HG02852 (cell line): Measurements from ENCODE around the gene WDR88.
"Not testable (repeated sequence)": the region's sequence is repeated elsewhere in the genome, so short reads cannot be mapped to it uniquely, and the experiment has no call there.

ENCODE experiments used
- ATAC-seq: cut with Tn5 transposase; IDR thresholded peaks from one replicate; pipeline ENCODE4 v1.9.1; 2021; ENCODE audit warnings: mild to moderate bottlenecking, moderate library complexity; ENCODE audit not compliant: unreplicated experiment

The WDR88 gene

DNA sequence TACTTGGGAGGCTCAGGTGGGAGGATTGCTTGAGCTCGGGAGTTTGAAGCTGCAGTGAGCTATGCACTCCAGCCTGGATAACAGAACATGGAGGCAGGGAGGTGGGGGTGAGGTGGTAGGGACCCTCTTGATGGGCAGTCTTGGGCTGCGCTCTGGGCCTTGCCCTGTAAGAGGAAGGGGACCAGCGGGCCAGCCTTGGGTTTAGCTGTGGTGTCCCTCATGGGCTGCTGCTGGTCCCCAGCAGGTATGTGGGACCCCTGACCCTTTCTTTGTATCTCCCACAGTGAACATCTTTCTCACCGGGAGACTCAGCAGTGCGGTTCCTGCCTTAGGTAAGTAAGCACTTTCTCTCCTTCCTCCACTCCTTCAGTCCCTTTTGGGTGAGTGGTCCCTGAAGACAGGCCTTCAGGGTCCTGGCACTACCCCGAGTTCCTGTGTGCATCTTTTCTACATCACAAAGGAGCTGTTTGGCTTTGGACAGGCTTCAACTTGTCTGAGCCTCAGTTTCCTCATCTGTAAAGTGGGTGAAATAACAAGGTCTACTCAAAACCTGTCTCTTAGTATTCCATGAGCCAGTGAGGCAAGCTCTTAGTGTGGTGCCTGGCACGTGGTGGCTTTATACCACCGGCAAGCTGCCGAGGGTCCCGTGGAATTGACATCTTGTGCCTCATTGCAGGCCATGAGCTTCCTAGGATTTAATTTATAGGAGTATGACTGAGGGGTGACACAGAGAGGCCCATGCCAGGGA is 64.7 kb downstream of the WDR88 start:
- ATAC-seq, result no peak

DNA sequence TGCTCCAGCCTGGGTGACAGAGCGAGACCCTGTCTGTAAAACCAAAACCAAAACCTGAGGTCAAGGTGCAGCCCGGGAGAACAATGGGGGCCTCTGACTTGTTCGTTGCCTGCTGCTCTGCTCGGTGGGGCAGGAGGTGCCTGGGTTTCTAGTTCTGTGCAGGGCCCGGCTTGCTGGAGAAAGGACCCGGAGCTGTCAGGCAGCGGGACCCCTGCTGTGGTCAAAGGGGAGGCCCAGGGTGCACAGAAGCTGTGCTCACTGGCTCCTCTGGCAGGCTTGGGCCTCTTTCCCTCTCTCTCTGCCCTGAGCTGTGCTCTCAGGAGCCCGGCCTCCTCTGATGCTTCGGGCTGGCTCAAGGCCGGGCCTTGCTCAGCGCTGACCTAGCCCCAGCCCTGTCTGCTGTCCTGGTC is 65.7 kb downstream of the WDR88 start:
- ATAC-seq, result no peak

DNA sequence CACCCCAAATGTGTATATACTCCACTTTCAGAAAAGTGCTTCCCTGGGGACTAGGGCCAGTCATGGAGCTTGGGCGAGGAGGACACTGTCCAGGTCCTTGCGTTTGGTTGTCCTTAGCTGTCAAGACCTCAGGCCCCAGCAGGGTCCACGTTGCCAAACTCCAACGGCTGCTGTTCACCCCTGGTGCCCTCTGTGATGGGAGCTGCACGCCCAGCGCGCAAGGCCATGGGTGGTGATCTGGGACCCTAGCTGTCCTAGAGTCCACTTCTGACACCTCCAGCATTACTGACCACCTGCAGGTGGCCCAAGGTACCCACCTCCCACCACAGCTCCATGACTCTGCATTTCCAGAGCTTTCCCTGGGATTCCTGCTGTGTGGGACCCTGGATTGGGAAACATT is 66.3 kb downstream of the WDR88 start:
- ATAC-seq, result no peak

DNA sequence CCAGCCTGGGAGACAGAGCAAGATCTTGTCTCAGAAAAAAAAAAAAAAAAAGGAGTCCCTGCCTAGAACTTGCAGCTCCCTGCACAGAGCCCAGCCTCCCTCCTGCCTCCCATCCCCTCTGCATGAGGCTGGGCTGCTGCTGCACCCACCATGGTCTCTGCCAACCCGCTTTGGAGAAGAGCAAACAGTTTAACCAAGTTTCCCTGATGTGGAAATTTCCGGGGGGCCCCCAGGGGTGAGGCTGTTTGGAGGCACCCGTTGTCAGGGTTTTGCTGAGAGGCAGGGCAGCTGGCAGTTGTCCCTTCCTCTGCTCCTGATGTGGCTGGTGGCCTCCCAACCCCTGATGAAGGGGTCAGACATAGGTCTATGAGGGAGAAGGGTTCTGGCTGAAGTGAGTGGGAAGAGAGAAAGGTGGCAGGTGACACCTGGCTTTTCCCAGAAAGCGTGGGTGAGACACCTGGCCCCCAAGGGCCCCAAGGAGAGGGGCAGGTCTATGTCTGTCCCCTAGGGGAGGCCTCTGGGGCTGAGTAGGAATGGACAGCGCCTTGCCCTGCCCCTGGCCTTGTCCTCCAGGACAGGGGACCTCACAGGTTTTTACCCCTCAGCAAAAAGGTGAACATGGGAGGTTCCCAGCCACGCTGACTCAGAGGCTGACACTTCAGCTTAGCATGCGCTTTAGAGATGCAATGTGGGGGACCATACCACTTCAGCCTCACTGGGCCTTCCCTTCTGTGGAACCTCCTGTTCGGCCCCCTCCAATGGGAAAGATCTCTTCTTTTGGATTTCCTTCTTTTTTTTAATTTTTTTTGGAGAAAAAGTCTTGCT is 67.7 kb downstream of the WDR88 start:
- ATAC-seq, result no peak

DNA sequence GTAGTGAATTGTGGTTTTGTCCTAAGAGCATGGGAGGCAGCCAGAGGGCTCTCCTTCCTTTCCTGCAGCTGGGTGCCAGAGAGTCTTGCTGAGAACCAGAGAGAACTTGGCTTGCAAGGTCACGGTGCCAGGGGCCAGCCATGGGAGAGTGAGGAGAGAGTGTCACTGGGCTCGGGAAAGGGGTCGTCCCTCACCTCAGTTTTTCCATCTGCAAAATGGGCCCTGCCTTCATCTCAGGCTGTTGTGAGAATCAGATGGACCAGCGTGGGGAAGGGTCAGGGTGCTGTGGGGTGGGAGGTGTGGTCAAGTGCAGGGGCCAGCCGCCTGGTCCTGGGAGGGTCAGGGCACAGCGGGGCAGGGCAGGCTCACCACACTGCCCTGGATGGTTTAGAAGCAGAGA is 69.6 kb downstream of the WDR88 start:
- no peak for ATAC-seq

- no peak for ATAC-seq
Measured at GRCh38 chr19:33201886-33202545, 70.1 kb downstream of the WDR88 start.

DNA sequence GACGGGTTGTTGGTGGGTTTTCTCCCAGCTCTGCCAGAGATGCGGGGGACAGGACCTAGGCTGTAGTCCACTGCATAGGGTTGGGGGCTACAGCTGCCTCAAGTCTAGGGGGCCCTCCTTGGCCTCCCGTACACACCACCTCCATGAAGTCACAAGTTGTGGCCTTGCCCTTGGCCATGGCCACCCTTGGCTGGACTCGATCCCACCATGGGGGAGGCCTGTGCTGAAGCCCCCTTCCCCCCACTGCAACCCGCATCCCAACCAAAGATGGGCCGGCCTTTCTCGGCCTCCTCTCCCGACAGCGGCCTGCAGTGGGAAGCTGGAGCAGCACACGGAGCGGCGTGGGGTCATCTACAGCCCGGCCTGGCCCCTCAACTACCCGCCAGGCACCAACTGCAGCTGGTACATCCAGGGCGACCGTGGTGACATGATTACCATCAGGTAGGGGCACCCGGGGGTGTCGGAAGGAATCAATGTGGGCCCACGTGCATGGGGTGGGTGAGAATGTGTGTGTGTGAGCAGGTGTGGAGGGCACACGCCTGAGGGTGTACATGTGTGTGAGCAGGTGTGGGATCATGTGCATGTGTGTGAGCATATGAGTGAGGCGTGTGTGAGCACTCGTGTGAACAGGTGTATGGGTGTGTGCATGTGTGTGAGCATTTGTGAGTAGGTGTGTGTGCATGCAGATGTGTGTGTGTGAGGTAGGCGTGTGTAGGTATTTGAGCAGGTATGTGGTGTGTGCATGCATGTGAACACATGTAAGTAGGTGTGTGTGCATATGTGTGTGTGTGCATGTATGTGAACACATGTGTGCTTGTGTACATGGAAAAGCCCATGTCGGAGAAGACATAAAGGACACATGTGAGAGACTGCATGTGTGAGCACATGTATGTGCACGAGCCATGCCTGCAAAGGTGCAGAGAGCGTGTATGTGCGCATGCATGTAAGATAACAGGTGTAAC is 70.9 kb downstream of the WDR88 start:
- no peak for ATAC-seq

- no peak for ATAC-seq
Measured at GRCh38 chr19:33203529-33203928, 71.6 kb downstream of the WDR88 start.

DNA sequence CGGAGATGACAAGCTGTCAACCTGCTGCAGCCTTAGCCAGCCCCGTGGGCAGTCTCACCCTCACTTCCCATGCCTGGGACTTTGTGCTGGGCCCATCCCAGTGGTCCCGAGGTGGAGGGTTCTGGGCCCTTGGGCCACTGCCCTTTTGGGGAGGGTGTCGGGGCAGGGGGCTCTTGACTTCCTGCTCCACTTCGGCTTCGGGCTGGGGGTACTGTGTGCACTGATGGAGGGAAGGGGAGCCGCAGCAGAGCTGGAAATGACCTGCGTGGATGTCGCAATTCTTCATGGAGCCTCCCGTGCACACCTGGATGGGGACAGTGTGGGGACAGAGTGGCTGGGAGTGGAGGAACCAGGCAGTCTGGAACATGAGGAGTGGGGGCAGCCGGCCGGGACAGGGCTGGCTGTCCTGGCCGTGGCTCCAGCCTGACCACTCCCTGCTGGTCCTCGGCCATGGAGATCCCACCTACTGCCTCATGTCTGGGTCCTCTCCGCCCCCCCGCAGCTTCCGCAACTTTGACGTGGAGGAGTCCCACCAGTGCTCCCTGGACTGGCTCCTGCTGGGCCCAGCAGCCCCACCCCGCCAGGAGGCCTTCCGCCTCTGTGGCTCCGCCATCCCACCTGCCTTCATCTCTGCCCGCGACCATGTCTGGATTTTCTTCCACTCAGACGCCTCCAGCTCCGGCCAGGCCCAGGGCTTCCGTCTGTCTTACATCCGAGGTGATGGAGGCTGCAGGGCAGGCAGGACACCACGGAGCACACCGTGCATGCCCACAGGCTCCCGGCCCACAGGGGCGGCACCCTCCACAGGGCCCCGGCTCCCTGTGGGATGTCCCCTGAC is 72.4 kb downstream of the WDR88 start:
- no peak for ATAC-seq

GRCh38 chr19:33205110-33205509 is 73.2 kb downstream of the WDR88 start:
- no peak for ATAC-seq

DNA sequence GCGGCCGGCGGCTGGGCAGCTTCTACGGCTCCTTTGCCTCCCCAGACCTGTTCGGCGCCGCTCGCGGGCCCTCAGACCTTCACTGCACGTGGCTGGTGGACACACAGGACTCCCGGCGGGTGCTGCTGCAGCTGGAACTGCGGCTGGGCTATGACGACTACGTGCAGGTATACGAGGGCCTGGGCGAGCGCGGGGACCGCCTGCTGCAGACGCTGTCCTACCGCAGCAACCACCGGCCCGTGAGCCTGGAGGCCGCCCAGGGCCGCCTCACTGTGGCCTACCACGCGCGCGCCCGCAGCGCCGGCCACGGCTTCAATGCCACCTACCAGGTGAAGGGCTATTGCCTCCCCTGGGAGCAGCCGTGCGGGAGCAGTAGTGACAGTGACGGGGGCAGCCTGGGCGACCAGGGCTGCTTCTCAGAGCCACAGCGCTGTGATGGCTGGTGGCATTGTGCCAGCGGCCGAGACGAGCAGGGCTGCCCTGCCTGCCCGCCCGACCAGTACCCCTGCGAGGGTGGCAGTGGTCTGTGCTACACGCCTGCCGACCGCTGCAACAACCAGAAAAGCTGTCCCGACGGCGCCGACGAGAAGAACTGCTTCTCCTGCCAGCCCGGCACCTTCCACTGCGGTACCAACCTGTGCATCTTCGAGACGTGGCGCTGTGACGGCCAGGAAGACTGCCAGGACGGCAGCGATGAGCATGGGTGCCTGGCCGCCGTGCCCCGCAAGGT is 73.8 kb downstream of the WDR88 start:
- no peak for ATAC-seq

- ATAC-seq, result no peak
Measured at GRCh38 chr19:33206261-33207039, 74.5 kb downstream of the WDR88 start.

- ATAC-seq, result no peak
Measured at GRCh38 chr19:33207040-33207620, 75.2 kb downstream of the WDR88 start.

GRCh38 chr19:33207903-33208302 is 76.0 kb downstream of the WDR88 start:
- no peak for ATAC-seq

GRCh38 chr19:33208371-33208895 is 76.5 kb downstream of the WDR88 start:
- ATAC-seq, result no peak

- no peak for ATAC-seq
Measured at GRCh38 chr19:33208904-33209849, 77.3 kb downstream of the WDR88 start.

GRCh38 chr19:33209850-33210230 is 77.9 kb downstream of the WDR88 start:
- not testable (repeated sequence) for ATAC-seq
